Hepatocyte (in vitro differentiated cells): ENCODE results near the gene CACNA2D4. TPM values are rescaled to one million over a fixed set of nuclear protein-coding genes. Genes with fewer than 3 reads are reported as not detected.

Experiments used
- DNase-seq: peaks from one replicate; pipeline ENCODE4 v3.0.0-alpha.2; 2016; ENCODE audit warnings: low spot score
- H2AFZ ChIP-seq: fragments of 200-600 bp; sonication (generic); 2 replicates; pipeline ENCODE4 v1.6.0; 2016; ENCODE audit warnings: antibody characterized with exemption, mild to moderate bottlenecking
- H3K27ac ChIP-seq: fragments of 200-600 bp; sonication (generic); 2 replicates; pipeline ENCODE4 v1.5.1; 2016; ENCODE audit warnings: mild to moderate bottlenecking
- H3K27me3 ChIP-seq: fragments of 200-600 bp; sonication (generic); 2 replicates; pipeline ENCODE4 v1.6.1; 2016
- H3K36me3 ChIP-seq: fragments of 200-600 bp; sonication (generic); replicated peaks from 2 replicates; pipeline ENCODE4 v1.5.1; 2016; ENCODE audit warnings: low read depth; ENCODE audit not compliant: insufficient read depth
- H3K4me1 ChIP-seq: fragments of 200-600 bp; sonication (generic); 2 replicates; pipeline ENCODE4 v1.5.1; 2016; ENCODE audit warnings: mild to moderate bottlenecking, moderate library complexity; ENCODE audit not compliant: insufficient read depth
- H3K4me2 ChIP-seq: fragments of 200-600 bp; sonication (generic); 2 replicates; pipeline ENCODE4 v1.6.0; 2016
- H3K4me3 ChIP-seq: fragments of 200-600 bp; sonication (generic); 2 replicates; pipeline ENCODE4 v1.5.1; 2016; ENCODE audit warnings: mild to moderate bottlenecking
- H3K79me2 ChIP-seq: fragments of 200-600 bp; sonication (generic); 2 replicates; pipeline ENCODE4 v1.6.0; 2017; ENCODE audit warnings: mild to moderate bottlenecking
- H3K9me2 ChIP-seq: fragments of 200-600 bp; sonication (generic); replicated peaks from 2 replicates; pipeline ENCODE4 v1.6.0; 2017; ENCODE audit warnings: mild to moderate bottlenecking; ENCODE audit not compliant: insufficient read depth
- H3K9me3 ChIP-seq: fragments of 200-600 bp; sonication (generic); 2 replicates; pipeline ENCODE4 v1.5.1; 2016; ENCODE audit warnings: low read depth, mild to moderate bottlenecking
- H4K20me1 ChIP-seq: fragments of 200-600 bp; sonication (generic); 2 replicates; pipeline ENCODE4 v1.6.0; 2016; ENCODE audit warnings: mild to moderate bottlenecking; ENCODE audit not compliant: insufficient read depth, poor library complexity, severe bottlenecking
- EZH2 ChIP-seq: fragments of 200-600 bp; sonication (generic); IDR thresholded peaks from 2 replicates; pipeline ENCODE4 v1.6.1; 2016; ENCODE audit warnings: antibody characterized with exemption, mild to moderate bottlenecking, borderline replicate concordance
- EZH2phosphoT487 ChIP-seq: fragments of 200-600 bp; sonication (generic); IDR thresholded peaks from one replicate; pipeline ENCODE4 v1.6.1; 2018; ENCODE audit warnings: antibody characterized with exemption, mild to moderate bottlenecking, low read depth, moderate library complexity; ENCODE audit not compliant: unreplicated experiment, severe bottlenecking
- WGBS: methylation state at CpG from one replicate; pipeline ENCODE4 v1.1.6; 2016; ENCODE audit warnings: low lambda C conversion rate; ENCODE audit errors: missing lambda C conversion rate; 5-methylcytosine and 5-hydroxymethylcytosine counted together
- polyA plus RNA-seq: library from polyadenylated mRNA; unstranded; fragments of >200 nt; fragmentation: Nextera tagmentation; extraction: Ambion mirVana; gene quantifications from 2 replicates; pipeline ENCODE4 v1.2.1, GENCODE V29; 2016
- total RNA-seq: library from RNA; depleted of rRNA; stranded (reverse); fragments of >200 nt; gene quantifications from 2 replicates; pipeline ENCODE4 v1.2.3, GENCODE V29; 2014
- TF ChIP-seq, protein P1 (sequence below): fragments of 200-600 bp; sonication (generic); IDR thresholded peaks from 2 replicates; pipeline ENCODE4 v1.5.1; 2016; ENCODE audit warnings: antibody characterized with exemption, mild to moderate bottlenecking; ENCODE audit not compliant: poor library complexity

CACNA2D4 gene
- total and polyA plus RNA-seq, 2 experiments from 2014 or later = 1.3 to 2.1 TPM

DNA sequence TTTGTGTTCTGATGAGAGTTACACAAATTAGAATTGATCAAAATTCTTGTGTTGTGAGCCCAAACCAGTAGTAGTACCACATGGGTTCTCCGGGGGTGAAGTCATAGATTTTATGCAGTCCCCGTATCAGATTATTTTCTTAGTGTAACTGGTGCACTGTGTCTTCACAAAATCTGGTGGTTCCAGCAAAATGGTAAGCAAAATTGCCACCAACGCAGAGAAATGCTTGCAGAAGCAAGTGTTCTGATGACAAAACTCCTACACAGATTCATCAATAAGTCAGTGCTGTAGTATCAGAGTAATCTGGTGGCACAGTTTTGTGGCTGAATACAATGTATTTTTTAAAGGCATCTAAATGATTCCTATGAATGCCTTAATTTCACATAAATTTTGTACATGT is 1.3 kb upstream of the CACNA2D4 start:
- H3K36me3 ChIP-seq = no peaks in the 10 kb centered on the region
- H3K4me1 ChIP-seq = peaks cover 15% of the 10 kb centered on the region
- H3K27ac ChIP-seq = no peak overlapping the region
- H3K27me3 ChIP-seq = no peaks in the 10 kb centered on the region
- H3K79me2 ChIP-seq = no peaks in the 10 kb centered on the region
- H3K4me2 ChIP-seq = no peak overlapping the region
- TF ChIP-seq, protein P1, sequence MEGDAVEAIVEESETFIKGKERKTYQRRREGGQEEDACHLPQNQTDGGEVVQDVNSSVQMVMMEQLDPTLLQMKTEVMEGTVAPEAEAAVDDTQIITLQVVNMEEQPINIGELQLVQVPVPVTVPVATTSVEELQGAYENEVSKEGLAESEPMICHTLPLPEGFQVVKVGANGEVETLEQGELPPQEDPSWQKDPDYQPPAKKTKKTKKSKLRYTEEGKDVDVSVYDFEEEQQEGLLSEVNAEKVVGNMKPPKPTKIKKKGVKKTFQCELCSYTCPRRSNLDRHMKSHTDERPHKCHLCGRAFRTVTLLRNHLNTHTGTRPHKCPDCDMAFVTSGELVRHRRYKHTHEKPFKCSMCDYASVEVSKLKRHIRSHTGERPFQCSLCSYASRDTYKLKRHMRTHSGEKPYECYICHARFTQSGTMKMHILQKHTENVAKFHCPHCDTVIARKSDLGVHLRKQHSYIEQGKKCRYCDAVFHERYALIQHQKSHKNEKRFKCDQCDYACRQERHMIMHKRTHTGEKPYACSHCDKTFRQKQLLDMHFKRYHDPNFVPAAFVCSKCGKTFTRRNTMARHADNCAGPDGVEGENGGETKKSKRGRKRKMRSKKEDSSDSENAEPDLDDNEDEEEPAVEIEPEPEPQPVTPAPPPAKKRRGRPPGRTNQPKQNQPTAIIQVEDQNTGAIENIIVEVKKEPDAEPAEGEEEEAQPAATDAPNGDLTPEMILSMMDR = no peak
- TF ChIP-seq EZH2 (no peak), EZH2phosphoT487 (no peak)
- H3K9me3 ChIP-seq = no peaks in the 10 kb centered on the region
- no peak overlapping the region for H3K4me3 ChIP-seq
- H4K20me1 ChIP-seq = no peaks in the 10 kb centered on the region
- H2AFZ ChIP-seq = no peak overlapping the region
- WGBS = 93% methylated on average over 3 of the region's 3 CpGs
- no peaks in the 10 kb centered on the region for H3K9me2 ChIP-seq
- no peak for DNase-seq

DNA sequence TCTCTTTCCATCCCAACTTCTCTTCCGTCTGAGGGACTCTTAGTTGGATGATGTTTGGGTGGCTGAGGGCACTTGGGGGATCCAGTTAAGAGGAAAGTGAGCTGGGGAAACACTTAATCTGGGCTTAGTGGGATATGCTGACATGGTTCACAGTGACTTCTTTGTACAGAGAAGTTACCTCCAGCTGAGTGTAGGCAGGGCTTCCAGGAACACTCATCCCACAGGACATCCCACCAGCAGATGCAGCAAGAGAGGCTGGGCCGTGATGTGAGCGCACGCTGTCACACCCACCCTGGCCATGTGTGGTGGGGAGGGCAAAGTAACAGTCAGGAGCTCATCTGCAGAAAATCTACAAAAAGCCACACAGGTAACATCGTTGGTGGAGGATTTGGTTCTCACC is 832 bp upstream of the CACNA2D4 start:
- Histone ChIP-seq H3K9me3 (no peaks in the 10 kb centered on the region), H3K27ac (peak overlapping the region; percentile 38), H3K79me2 (no peaks in the 10 kb centered on the region), H3K36me3 (no peaks in the 10 kb centered on the region), H3K4me1 (peaks cover 15% of the 10 kb centered on the region), H3K4me2 (peak overlapping the region; percentile 37), H3K27me3 (no peaks in the 10 kb centered on the region), H3K9me2 (no peaks in the 10 kb centered on the region), H2AFZ (no peak overlapping the region), H4K20me1 (no peaks in the 10 kb centered on the region), H3K4me3 (no peak overlapping the region)
- peak; percentile 14 for DNase-seq
- TF ChIP-seq EZH2phosphoT487 = no peak
- TF ChIP-seq EZH2 = no peak
- TF ChIP-seq, protein P1 = no peak
- 80% methylated on average over 5 of the region's 5 CpGs for WGBS

DNA sequence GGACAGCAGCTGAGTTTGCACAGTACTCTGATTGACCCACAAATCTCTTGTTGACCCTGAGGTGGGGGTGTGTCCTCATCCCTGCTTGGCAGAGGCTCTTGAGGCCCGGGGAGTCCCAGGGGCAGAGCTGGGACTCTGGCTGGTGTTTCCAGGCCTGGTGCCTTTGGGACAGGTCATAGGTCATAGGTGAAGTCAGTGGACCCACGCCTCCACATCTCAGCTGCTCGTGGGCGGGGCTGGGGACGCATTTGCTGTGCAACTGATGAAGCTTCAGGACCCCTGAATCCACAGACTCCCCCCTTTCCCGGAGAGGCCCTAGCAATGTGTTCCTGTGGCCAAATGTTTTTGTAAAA is 408 bp upstream of the CACNA2D4 start:
- H3K9me3 ChIP-seq = no peaks in the 10 kb centered on the region
- no peaks in the 10 kb centered on the region for H3K79me2 ChIP-seq
- H3K36me3 ChIP-seq = no peaks in the 10 kb centered on the region
- H2AFZ ChIP-seq = no peak overlapping the region
- peaks cover 15% of the 10 kb centered on the region for H3K4me1 ChIP-seq
- 74% methylated on average over 6 of the region's 6 CpGs for WGBS
- DNase-seq = no peak
- peak overlapping the region; percentile 38 for H3K27ac ChIP-seq
- no peaks in the 10 kb centered on the region for H3K9me2 ChIP-seq
- H3K4me3 ChIP-seq = no peak overlapping the region
- H3K27me3 ChIP-seq = no peaks in the 10 kb centered on the region
- peak overlapping the region; percentile 37 for H3K4me2 ChIP-seq
- H4K20me1 ChIP-seq = no peaks in the 10 kb centered on the region
- TF ChIP-seq EZH2 = no peak
- TF ChIP-seq, protein P1 = no peak
- TF ChIP-seq EZH2phosphoT487 = no peak
